GM19351 (cell line): Measurements from ENCODE around the gene CTU2.
"Not testable (repeated sequence)": the region's sequence is repeated elsewhere in the genome, so short reads cannot be mapped to it uniquely, and the experiment has no call there.

Source experiments
- ATAC-seq: cut with Tn5 transposase; IDR thresholded peaks from one replicate; pipeline ENCODE4 v1.9.1; 2021; ENCODE audit warnings: mild to moderate bottlenecking, moderate library complexity; ENCODE audit not compliant: unreplicated experiment

Gene CTU2

GRCh38 chr16:88706229-88706964, at the start of gene CTU2, which contains the start of gene RNF166:
CTU2 (plus strand) TSS chr16:88706503; CDS start chr16:88706531, 28 bp downstream.
RNF166 (minus strand) TSS chr16:88706408; CDS start chr16:88706325, 83 bp downstream.
- peak; percentile 71 for ATAC-seq

- no peak for ATAC-seq
Observed at GRCh38 chr16:88657371-88657770, 48.9 kb upstream of the CTU2 start.

- no peak for ATAC-seq
Observed at GRCh38 chr16:88658714-88659113, 47.6 kb upstream of the CTU2 start.

GRCh38 chr16:88659160-88659559, 47.1 kb upstream of the CTU2 start:
- no peak for ATAC-seq

- ATAC-seq, result no peak
Observed at GRCh38 chr16:88661468-88661867, 44.8 kb upstream of the CTU2 start.

- ATAC-seq, result no peak
Observed at GRCh38 chr16:88662222-88662842, 44.0 kb upstream of the CTU2 start.

GRCh38 chr16:88662843-88663606, 43.3 kb upstream of the CTU2 start, which contains the start of gene MVD:
MVD (minus strand) TSS chr16:88663091; CDS start chr16:88663080, 11 bp downstream.
- ATAC-seq, result peak; percentile 95

- no peak for ATAC-seq
Observed at GRCh38 chr16:88665148-88665547, 41.2 kb upstream of the CTU2 start.

- ATAC-seq, result no peak
Observed at GRCh38 chr16:88665570-88665969, 40.7 kb upstream of the CTU2 start.

- ATAC-seq, result no peak
Observed at GRCh38 chr16:88667461-88667860, 38.8 kb upstream of the CTU2 start.

GRCh38 chr16:88669493-88669892, 36.8 kb upstream of the CTU2 start:
- not testable (repeated sequence) for ATAC-seq

GRCh38 chr16:88669980-88670379, 36.3 kb upstream of the CTU2 start:
- no peak for ATAC-seq

GRCh38 chr16:88671806-88672205, 34.5 kb upstream of the CTU2 start:
- ATAC-seq, result no peak

- ATAC-seq, result no peak
Observed at GRCh38 chr16:88672776-88673175, 33.5 kb upstream of the CTU2 start.

- no peak for ATAC-seq
Observed at GRCh38 chr16:88673716-88674379, 32.5 kb upstream of the CTU2 start.

- no peak for ATAC-seq
Observed at GRCh38 chr16:88676502-88677242, 29.6 kb upstream of the CTU2 start.

GRCh38 chr16:88677721-88678120, 28.6 kb upstream of the CTU2 start:
- ATAC-seq, result no peak

- no peak for ATAC-seq
Observed at GRCh38 chr16:88678224-88678979, 27.9 kb upstream of the CTU2 start.

- no peak for ATAC-seq
Observed at GRCh38 chr16:88680554-88681083, 25.7 kb upstream of the CTU2 start.
